SU-DHL-6 (cell line): Measurements from ENCODE around the gene E4F1.

ENCODE experiments used
- H2AFZ ChIP-seq: fragments of 200-600 bp; sonication (generic); 2 replicates; pipeline ENCODE4 v1.6.1; 2014; ENCODE audit warnings: low read depth, mild to moderate bottlenecking, moderate library complexity, mixed read lengths, antibody characterized with exemption, low read length; ENCODE audit not compliant: severe bottlenecking
- H3F3A ChIP-seq: fragments of 200-600 bp; shearing (Covaris generic); 2 replicates; pipeline ENCODE4 v1.6.0; 2016; ENCODE audit warnings: antibody characterized with exemption, mild to moderate bottlenecking; ENCODE audit not compliant: insufficient read depth
- H3K27ac ChIP-seq: fragments of 200-600 bp; sonication (generic); 2 replicates; pipeline ENCODE4 v1.5.1; 2016; ENCODE audit warnings: low read depth, mild to moderate bottlenecking, low read length, moderate library complexity, mixed read lengths
- H3K27me3 ChIP-seq: fragments of 200-600 bp; sonication (generic), shearing (Covaris generic); 2 replicates; pipeline ENCODE4 v1.6.0; 2014; ENCODE audit warnings: mild to moderate bottlenecking, low read length
- H3K36me3 ChIP-seq: fragments of 200-600 bp; sonication (generic); 2 replicates; pipeline ENCODE4 v1.6.1; 2014; ENCODE audit warnings: mild to moderate bottlenecking, low read length, mixed read lengths
- H3K4me2 ChIP-seq: fragments of 300-600, 200-600 bp; shearing (Covaris generic), sonication (generic); 2 replicates; pipeline ENCODE4 v1.6.0; 2014; ENCODE audit warnings: low read length, low read depth, mild to moderate bottlenecking; ENCODE audit not compliant: poor library complexity, severe bottlenecking
- H3K4me3 ChIP-seq: fragments of 200-600 bp; sonication (generic); 2 replicates; pipeline ENCODE4 v1.5.1; 2014; ENCODE audit warnings: antibody characterized with exemption, low read length, mild to moderate bottlenecking, mixed read lengths; ENCODE audit not compliant: insufficient read depth, poor library complexity, severe bottlenecking
- H3K79me2 ChIP-seq: fragments of 200-600 bp; sonication (generic); 2 replicates; pipeline ENCODE4 v1.6.1; 2014; ENCODE audit warnings: mild to moderate bottlenecking, low read length, moderate library complexity; ENCODE audit not compliant: insufficient read depth
- H3K9ac ChIP-seq: fragments of 200-600 bp; sonication (generic); 2 replicates; pipeline ENCODE4 v1.7.0; 2014; ENCODE audit warnings: mild to moderate bottlenecking, low read length
- H3K9me2 ChIP-seq: fragments of 200-600 bp; sonication (generic); replicated peaks from 2 replicates; pipeline ENCODE4 v1.6.1; 2014; ENCODE audit warnings: low read length; ENCODE audit not compliant: insufficient read depth
- H3K9me3 ChIP-seq: fragments of 200-600 bp; sonication (generic); 2 replicates; pipeline ENCODE4 v1.6.1; 2014; ENCODE audit warnings: low read length, mixed read lengths; ENCODE audit not compliant: insufficient read depth
- H4K20me1 ChIP-seq: fragments of 200-600 bp; sonication (generic); 2 replicates; pipeline ENCODE4 v1.6.1; 2014; ENCODE audit warnings: low read depth, mild to moderate bottlenecking, antibody characterized with exemption, low read length, moderate library complexity, mixed read lengths
- CTCF ChIP-seq: fragments of 200-600 bp; sonication (generic); IDR thresholded peaks from one replicate; pipeline ENCODE4 v1.5.1; 2017; ENCODE audit warnings: antibody characterized with exemption, mild to moderate bottlenecking, low read length, moderate library complexity; ENCODE audit not compliant: insufficient read depth, poor library complexity, severe bottlenecking
- EZH2phosphoT487 ChIP-seq: fragments of 200-600 bp; sonication (generic), shearing (Covaris generic); conservative IDR thresholded peaks from 2 replicates; pipeline ENCODE4 v1.6.1; 2018; ENCODE audit warnings: mild to moderate bottlenecking, antibody characterized with exemption, low read length, moderate library complexity, mixed read lengths

Gene E4F1

GRCh38 chr16:2231016-2231931 lies 7.9 kb downstream of the E4F1 start:
- no peaks in the 10 kb centered on the region for H3F3A ChIP-seq
- H3K79me2 ChIP-seq: peaks cover 18% of the 10 kb centered on the region
- no peaks in the 10 kb centered on the region for H3K36me3 ChIP-seq
- H3K9ac ChIP-seq: no peak overlapping the region
- H3K4me2 ChIP-seq: no peak overlapping the region
- H3K9me3 ChIP-seq: no peaks in the 10 kb centered on the region
- TF ChIP-seq EZH2phosphoT487 (no peak), CTCF (no peak)
- no peaks in the 10 kb centered on the region for H4K20me1 ChIP-seq
- no peaks in the 10 kb centered on the region for H3K9me2 ChIP-seq
- H3K27ac ChIP-seq: no peak overlapping the region
- no peak overlapping the region for H3K4me3 ChIP-seq
- H3K27me3 ChIP-seq: no peaks in the 10 kb centered on the region
- no peak overlapping the region for H2AFZ ChIP-seq

- Histone ChIP-seq H4K20me1 (no peaks in the 10 kb centered on the region), H3K27ac (no peak overlapping the region), H3K79me2 (peaks cover 9% of the 10 kb centered on the region; the same call in 1 of the 2 replicates), H3K9me2 (no peaks in the 10 kb centered on the region), H3K36me3 (no peaks in the 10 kb centered on the region), H3F3A (no peaks in the 10 kb centered on the region), H2AFZ (no peak overlapping the region), H3K4me2 (no peak overlapping the region), H3K4me3 (no peak overlapping the region), H3K27me3 (no peaks in the 10 kb centered on the region), H3K9ac (no peak overlapping the region), H3K9me3 (no peaks in the 10 kb centered on the region)
- no peak for TF ChIP-seq CTCF
- TF ChIP-seq EZH2phosphoT487: no peak
Measured at GRCh38 chr16:2232094-2232990, 9.0 kb downstream of the E4F1 start.

- TF ChIP-seq CTCF (no peak), EZH2phosphoT487 (no peak)
- no peaks in the 10 kb centered on the region for H3K9me3 ChIP-seq
- no peak overlapping the region for H3K4me3 ChIP-seq
- H3K79me2 ChIP-seq: 0 out of 2 replicates have a peak, but pooled peaks cover 3% of the 10 kb centered on the region
- H3K9me2 ChIP-seq: no peaks in the 10 kb centered on the region
- no peak overlapping the region for H2AFZ ChIP-seq
- no peak overlapping the region for H3K4me2 ChIP-seq
- no peak overlapping the region for H3K27ac ChIP-seq
- no peaks in the 10 kb centered on the region for H3K27me3 ChIP-seq
- no peaks in the 10 kb centered on the region for H4K20me1 ChIP-seq
- H3K36me3 ChIP-seq: no peaks in the 10 kb centered on the region
- no peaks in the 10 kb centered on the region for H3F3A ChIP-seq
- H3K9ac ChIP-seq: no peak overlapping the region
Measured at GRCh38 chr16:2233046-2233775, 9.8 kb downstream of the E4F1 start.
